ENCODE results near the gene FFAR1. TPM values are rescaled to one million over a fixed set of nuclear protein-coding genes. Genes with fewer than 3 reads are reported as not detected.

Gene FFAR1
- total RNA-seq, 2 donors from 2014 or later, result 1.6 to 2.3 TPM

GRCh38 chr19:35360880-35361420 lies 13.2 kb downstream of the FFAR1 start:
- intact Hi-C loops (cut with DNase I), result no loop called here
- WGBS, 2 donors, result 14 to 24% methylated on average over 3 to 5 of the region's 5 CpGs
- Histone ChIP-seq H3K27me3 (no peaks in the 10 kb centered on the region), H3K4me1 (peaks cover 24% of the 10 kb centered on the region), H3K9me3 (no peaks in the 10 kb centered on the region), H3K4me3 (no peak overlapping the region), H3K36me3 (replicated peaks in 1 of 2; ENCODE audit: insufficient read depth in 1 of 2, low read depth in 2 of 2) (no peaks in the 10 kb centered on the region), H3K27ac (no peak overlapping the region)
- peak in 1 of 4 donors; percentile 36 for DNase-seq
- TF ChIP-seq, protein P1, sequence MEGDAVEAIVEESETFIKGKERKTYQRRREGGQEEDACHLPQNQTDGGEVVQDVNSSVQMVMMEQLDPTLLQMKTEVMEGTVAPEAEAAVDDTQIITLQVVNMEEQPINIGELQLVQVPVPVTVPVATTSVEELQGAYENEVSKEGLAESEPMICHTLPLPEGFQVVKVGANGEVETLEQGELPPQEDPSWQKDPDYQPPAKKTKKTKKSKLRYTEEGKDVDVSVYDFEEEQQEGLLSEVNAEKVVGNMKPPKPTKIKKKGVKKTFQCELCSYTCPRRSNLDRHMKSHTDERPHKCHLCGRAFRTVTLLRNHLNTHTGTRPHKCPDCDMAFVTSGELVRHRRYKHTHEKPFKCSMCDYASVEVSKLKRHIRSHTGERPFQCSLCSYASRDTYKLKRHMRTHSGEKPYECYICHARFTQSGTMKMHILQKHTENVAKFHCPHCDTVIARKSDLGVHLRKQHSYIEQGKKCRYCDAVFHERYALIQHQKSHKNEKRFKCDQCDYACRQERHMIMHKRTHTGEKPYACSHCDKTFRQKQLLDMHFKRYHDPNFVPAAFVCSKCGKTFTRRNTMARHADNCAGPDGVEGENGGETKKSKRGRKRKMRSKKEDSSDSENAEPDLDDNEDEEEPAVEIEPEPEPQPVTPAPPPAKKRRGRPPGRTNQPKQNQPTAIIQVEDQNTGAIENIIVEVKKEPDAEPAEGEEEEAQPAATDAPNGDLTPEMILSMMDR (IDR thresholded peaks at IDR 0.05), result no peak
- no peak for TF ChIP-seq POLR2A (IDR thresholded peaks at IDR 0.05)
- ATAC-seq, result peak; percentile 43

GRCh38 chr19:35362261-35363000 lies 14.7 kb downstream of the FFAR1 start:
- TF ChIP-seq, protein P1 (IDR thresholded peaks at IDR 0.05), result no peak
- no peak for TF ChIP-seq POLR2A (IDR thresholded peaks at IDR 0.05)
- Histone ChIP-seq H3K27ac (no peak overlapping the region), H3K4me3 (no peak overlapping the region), H3K4me1 (peaks cover 22% of the 10 kb centered on the region), H3K27me3 (no peaks in the 10 kb centered on the region), H3K36me3 (replicated peaks in 1 of 2; ENCODE audit: insufficient read depth in 1 of 2, low read depth in 2 of 2) (no peaks in the 10 kb centered on the region), H3K9me3 (no peaks in the 10 kb centered on the region)
- ATAC-seq, result no peak
- intact Hi-C loops (cut with DNase I), result no loop called here
- DNase-seq, result no peak
- 59 to 100% methylated on average over 2 to 6 of the region's 14 CpGs for WGBS, 2 donors

DNA sequence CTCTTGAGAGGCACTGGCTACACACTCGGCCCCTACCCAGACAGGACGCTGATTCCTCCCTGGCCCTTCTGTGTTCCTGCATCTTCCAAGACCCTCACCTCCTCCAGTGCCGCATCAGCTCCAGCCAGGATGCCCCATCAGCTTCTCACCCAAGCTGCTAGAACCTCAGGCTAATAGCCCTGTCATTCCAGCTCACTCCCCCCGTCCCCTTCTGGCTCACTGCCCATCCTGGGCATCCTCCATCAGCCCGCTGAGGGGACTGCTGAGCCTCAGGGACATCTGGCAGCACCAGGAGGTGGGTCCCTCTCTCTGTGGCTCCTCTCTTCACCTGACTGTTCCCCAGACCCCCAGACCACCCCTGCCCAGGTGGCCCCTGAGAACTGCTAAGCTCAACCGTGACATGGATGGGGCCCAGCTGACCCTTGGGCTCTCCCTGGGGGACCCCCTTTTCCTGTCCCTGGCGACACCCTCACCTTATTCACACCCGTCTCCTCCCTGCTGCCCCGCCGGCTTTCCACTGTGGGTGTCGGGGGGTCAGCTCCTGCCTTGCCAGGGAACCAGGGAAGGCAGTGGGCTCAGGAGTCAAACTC lies 15.4 kb downstream of the FFAR1 start:
- 80 to 85% methylated on average over 1 to 8 of the region's 11 CpGs for WGBS, 2 donors
- Histone ChIP-seq H3K36me3 (replicated peaks in 1 of 2; ENCODE audit: insufficient read depth in 1 of 2, low read depth in 2 of 2) (no peaks in the 10 kb centered on the region), H3K4me3 (no peak overlapping the region), H3K9me3 (no peaks in the 10 kb centered on the region), H3K27ac (no peak overlapping the region), H3K4me1 (peaks cover 16% of the 10 kb centered on the region), H3K27me3 (no peaks in the 10 kb centered on the region)
- DNase-seq (no peak), ATAC-seq (no peak)
- intact Hi-C loops (cut with DNase I), result no loop called here
- TF ChIP-seq POLR2A (IDR thresholded peaks at IDR 0.05), result no peak
- TF ChIP-seq, protein P1 (IDR thresholded peaks at IDR 0.05), result no peak

GRCh38 chr19:35363711-35364425 lies 16.2 kb downstream of the FFAR1 start:
- Histone ChIP-seq H3K27ac (no peak overlapping the region), H3K36me3 (replicated peaks in 1 of 2; ENCODE audit: insufficient read depth in 1 of 2, low read depth in 2 of 2) (no peaks in the 10 kb centered on the region), H3K27me3 (no peaks in the 10 kb centered on the region), H3K4me1 (peaks cover 14% of the 10 kb centered on the region), H3K4me3 (no peak overlapping the region), H3K9me3 (no peaks in the 10 kb centered on the region)
- WGBS, 2 donors, result 82 to 84% methylated on average over 14 to 15 of the region's 19 CpGs
- DNase-seq (no peak), ATAC-seq (no peak)
- TF ChIP-seq, protein P1 (IDR thresholded peaks at IDR 0.05), result no peak
- intact Hi-C loops (cut with DNase I), result no loop called here

All from body of pancreas (tissue), 4 donors.